Stimulated activated CD4-positive, alpha-beta T cell treated with anti-CD3 and anti-CD28 coated beads, Interleukin-2, amount 100 ng/mL, for 4 hours (primary cell): ENCODE results near the gene LDLRAD3.

Source experiments
- DNase-seq: peaks from one replicate; pipeline ENCODE4 v3.0.0-alpha.2; 2020; ENCODE audit warnings: low read depth

LDLRAD3 gene

GRCh38 chr11:36213393-36213840 lies 269.6 kb downstream of the LDLRAD3 start:
- DNase-seq = no peak

DNA sequence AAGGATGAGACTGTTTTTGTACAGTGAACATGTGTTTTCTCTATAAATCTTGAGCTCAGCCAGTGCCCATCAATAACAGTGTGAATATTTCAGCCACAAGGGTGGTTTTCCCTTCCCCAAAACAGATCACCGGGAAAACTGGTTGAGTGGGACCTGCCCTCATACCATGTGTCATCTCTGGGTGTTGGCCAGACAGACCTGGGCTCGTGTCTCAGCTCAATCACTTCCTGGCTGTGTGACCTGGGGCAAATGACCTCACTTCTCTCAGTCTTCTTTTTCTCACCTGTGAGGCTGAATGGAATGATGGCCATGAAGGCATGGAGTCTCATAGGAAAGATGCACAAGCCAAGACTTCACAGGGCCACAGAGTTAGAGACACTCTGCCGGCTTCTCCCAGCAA lies 270.6 kb downstream of the LDLRAD3 start:
- no peak for DNase-seq

DNA sequence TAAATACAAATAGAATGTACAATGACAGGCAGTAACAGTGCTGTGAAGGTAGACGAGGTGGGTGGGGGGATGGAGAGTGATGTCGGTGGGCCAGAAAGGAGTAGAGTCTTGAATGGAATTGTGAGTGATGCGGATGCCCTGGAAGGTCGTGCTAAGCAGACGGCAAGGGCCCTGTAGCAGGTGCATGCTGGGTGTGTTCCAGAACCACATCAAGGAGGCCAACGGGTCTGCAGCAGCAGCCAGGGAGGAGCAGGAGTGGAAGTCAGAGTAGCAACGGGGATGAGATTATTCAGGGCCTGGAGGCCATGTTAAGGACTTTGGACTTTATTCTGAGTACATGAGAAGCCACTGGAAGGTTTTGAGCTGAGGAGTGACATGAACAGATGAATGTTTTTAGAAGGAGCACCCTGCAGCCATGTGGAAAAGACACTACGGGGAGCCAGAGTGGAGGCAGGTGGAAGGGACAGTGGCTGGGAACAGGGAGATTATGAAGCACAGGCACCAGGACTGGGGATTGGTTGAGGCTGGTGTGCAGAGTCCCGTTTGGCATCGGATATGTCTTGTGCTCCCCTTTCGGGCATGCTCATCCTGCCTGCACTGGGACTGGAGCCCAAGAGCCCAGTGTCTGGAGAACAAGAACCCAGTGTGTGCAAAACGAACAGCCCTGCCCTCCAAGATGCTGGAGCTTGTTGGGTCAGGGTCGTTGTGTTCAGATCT lies 271.3 kb downstream of the LDLRAD3 start:
- no peak for DNase-seq

GRCh38 chr11:36215693-36216060 lies 271.8 kb downstream of the LDLRAD3 start:
- DNase-seq = no peak

GRCh38 chr11:36216061-36216615 lies 272.3 kb downstream of the LDLRAD3 start:
- DNase-seq = no peak

- DNase-seq = no peak
These were observed 274.5 kb downstream of the LDLRAD3 start for GRCh38 chr11:36218283-36218921.

GRCh38 chr11:36219996-36220395 lies 276.1 kb downstream of the LDLRAD3 start:
- no peak for DNase-seq

GRCh38 chr11:36222831-36223635 lies 279.2 kb downstream of the LDLRAD3 start:
- no peak for DNase-seq

- no peak for DNase-seq
These were observed 280.5 kb downstream of the LDLRAD3 start for GRCh38 chr11:36224209-36224882.

DNA sequence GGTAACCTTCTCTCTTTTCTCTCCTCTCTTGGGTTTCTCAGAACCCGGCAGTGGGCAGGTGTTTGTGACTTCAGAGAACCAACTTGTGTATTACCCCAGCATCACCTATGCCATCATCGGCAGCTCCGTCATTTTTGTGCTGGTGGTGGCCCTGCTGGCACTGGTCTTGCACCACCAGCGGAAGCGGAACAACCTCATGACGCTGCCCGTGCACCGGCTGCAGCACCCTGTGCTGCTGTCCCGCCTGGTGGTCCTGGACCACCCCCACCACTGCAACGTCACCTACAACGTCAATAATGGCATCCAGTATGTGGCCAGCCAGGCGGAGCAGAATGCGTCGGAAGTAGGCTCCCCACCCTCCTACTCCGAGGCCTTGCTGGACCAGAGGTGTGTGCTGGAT lies 283.2 kb downstream of the LDLRAD3 start:
- no peak for DNase-seq

- no peak for DNase-seq
These were observed 284.8 kb downstream of the LDLRAD3 start for GRCh38 chr11:36228689-36229088.

DNA sequence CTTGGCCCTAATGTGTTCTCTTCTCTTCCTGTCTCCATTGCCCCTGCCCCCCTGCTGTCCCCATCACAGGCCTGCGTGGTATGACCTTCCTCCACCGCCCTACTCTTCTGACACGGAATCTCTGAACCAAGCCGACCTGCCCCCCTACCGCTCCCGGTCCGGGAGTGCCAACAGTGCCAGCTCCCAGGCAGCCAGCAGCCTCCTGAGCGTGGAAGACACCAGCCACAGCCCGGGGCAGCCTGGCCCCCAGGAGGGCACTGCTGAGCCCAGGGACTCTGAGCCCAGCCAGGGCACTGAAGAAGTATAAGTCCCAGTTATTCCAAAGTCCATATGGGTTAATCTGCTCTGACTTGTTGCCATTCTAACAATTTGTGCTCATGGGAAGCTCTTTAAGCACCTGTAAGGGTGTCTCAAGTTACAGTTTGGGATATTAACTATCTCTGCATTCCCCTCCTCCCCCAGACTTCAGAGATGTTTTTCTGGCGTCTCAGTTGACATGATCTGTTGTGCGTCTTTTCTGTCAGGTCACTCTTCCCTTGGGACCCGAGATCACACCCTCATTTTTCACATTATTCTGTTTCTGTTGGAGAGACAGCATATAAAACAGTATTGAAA lies 285.3 kb downstream of the LDLRAD3 start:
- DNase-seq = no peak

DNA sequence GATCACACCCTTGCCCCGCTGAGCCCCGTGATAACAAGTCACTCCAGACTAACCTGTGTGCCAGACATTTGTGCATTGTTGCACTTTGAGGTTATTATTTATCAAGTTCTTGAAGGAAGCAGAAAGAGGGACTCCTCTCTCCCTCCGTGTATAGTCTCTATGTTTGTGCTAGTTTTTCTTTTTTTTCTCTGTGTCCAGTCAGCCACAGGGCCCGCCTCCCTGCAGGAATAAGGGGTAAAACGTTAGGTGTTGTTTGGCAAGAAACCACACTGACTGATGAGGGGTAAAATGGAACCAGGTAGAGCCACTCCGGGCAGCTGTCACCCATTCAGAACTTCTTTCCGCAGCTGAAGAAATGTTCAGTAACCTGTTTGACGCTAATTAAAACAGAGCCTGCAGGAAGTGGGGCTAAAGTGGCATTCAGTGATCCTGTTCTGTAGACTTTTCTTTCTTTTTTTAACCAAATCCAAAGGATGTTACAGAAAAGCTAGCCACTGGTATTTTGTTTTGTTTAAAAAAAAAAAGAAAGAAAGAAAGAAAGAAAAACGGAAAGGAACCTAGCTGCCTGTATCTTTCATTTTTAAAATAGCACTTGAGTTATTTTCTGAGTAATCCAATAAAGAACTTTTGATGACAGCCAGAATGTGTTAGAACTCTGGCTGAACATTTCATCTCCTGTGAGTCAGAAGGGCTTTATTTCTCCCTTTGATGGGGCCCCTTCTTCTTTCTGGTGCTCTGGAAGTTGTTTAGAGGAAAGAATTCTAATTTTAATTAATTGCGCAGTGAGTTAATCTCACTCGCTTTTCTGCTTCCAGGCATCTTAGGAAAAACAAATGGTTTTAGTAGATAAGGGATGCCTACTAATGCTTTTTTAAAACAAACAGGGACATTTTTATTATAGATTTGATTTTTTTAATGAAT lies 287.2 kb downstream of the LDLRAD3 start:
- no peak for DNase-seq

GRCh38 chr11:36233204-36233603 lies 289.3 kb downstream of the LDLRAD3 start:
- DNase-seq = no peak

DNA sequence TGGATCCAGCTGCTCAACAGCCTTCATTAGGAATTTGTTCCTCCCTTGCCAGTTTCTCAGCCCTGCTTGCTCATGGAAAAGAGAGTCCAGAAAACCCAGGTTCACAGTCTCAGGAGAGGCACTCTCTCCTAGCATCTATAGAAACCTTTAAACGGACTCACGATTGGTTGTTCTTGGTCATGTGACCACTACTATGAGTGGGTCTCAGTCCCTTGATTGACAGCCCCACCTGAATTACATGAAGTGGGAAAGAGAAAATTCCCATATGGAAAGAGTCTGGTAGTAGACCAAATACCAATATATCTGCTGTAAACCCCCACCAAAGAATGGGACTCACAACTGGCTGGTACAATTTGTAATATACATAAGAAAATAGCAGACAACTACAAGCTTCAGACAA lies 291.0 kb downstream of the LDLRAD3 start:
- DNase-seq = no peak

DNA sequence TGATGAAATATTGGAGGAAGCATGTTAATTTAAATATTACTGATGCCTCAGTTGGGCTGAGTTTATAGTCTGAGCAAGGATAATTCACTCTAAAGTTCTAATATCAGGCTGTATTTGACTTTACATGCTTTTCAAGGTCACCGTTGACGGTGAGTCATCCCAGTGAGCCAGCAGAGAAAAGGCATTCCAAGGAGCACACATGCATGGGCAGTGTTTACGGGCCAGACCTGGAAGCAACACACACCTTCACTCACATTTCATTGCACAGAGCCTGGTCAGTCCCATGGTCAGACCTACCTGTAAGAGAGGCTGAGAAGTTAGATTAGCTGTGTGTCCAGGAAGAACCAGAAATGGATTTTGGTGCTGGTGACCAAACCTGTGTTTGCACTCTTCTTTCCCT lies 291.9 kb downstream of the LDLRAD3 start:
- no peak for DNase-seq

- DNase-seq = no peak
These were observed 293.5 kb downstream of the LDLRAD3 start for GRCh38 chr11:36237391-36237790.

DNA sequence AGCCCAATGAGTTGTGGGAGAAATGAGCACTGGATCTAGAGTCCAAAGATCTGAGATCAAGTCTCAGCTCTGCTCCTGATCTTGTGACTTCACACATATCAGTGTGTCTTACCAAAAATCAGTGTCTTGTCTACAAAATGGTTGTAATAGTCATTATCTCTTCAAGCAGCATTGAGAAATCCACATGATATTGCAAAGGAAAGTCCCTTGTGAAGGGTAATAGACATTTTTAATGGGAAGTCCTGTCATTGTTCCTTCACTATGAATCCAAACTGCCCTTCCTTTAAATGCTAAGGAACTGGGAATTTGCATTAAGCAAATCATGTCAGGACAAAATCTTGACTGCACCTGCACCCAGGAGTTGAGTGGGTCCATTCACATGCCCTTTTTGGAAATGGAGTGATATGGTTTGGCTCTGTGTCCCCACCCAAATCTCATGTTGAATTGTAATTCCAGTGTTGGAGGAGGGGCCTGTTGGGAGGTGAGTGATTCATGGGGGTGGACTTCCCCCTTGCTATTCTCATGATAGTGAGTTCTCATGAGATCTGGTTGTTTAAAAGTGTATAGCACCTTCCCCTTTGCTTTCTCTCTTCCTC lies 294.3 kb downstream of the LDLRAD3 start:
- DNase-seq = no peak

DNA sequence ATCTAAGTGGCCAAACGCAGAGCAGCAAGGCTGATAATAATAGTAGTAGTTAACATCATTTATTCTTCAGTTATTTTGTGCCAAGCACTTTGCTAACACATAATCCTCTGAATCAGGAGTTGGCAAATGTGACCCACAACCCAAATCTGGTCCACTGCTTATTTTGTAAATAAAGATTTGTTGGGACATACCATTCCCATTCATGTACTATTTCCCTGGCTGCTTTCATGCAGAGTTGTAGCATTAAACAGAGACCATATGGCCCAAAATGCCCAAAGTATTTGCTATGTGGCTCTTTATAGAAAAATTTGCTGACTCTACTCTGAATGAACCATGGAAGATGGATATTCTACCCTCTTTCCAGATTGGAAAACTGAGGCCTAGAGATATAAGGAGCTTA lies 295.0 kb downstream of the LDLRAD3 start:
- no peak for DNase-seq

- no peak for DNase-seq
These were observed 295.8 kb downstream of the LDLRAD3 start for GRCh38 chr11:36239636-36240035.
